GM12891 (cell line): ENCODE measurements around the gene SPAG7.

Experiments used
- PAX5 ChIP-seq: IDR thresholded peaks from 2 replicates; pipeline ENCODE4 v1.6.1; 2011; ENCODE audit warnings: low read length, moderate library complexity, mild to moderate bottlenecking; ENCODE audit not compliant: insufficient read depth, severe bottlenecking
- POLR2A ChIP-seq: IDR thresholded peaks from 2 replicates; pipeline ENCODE4 v1.6.1; 2011; ENCODE audit warnings: low read depth, low read length, control low read depth
- POLR2AphosphoS5 ChIP-seq: IDR thresholded peaks from 2 replicates; pipeline ENCODE4 v1.6.1; 2011; ENCODE audit warnings: low read depth, low read length, control low read depth
- TAF1 ChIP-seq: IDR thresholded peaks from 2 replicates; pipeline ENCODE4 v1.6.1; 2011; ENCODE audit warnings: low read depth, low read length, control low read depth

DNA sequence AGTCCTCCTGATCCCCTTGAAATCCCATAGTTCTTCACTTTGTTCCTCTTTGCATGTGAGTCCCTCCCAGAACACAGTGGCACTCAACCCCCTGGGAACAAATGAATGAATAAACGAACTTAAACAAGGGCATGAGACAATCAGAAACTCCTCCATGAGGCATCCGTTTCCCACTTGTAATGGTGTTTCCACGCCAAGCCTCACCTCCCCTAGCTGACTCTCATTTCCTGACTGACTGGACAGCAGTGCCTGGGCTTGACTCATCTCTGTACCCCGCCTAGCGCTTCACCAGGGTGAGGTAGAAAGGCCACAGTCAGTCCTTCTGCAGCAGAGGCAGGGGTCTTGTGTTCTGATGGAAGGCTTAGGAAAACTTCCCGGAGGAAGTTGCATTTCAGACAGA, 44.3 kb upstream of the SPAG7 start:
- TF ChIP-seq POLR2AphosphoS5 (no peak), POLR2A (no peak), PAX5 (no peak), TAF1 (no peak)
